OCI-LY3 (cell line): Measurements from ENCODE around the gene WDR86.

ENCODE experiments used
- CTCF ChIP-seq: fragments of 200-600, 300-600 bp; sonication (generic); IDR thresholded peaks from 2 replicates; pipeline ENCODE4 v1.5.1; 2014; ENCODE audit warnings: antibody characterized with exemption, low read length, low read depth
- EZH2phosphoT487 ChIP-seq: fragments of 200-600 bp; shearing (Covaris generic); IDR thresholded peaks from 2 replicates; pipeline ENCODE4 v1.6.1; 2018; ENCODE audit warnings: antibody characterized with exemption, mixed run types, low read depth

- TF ChIP-seq CTCF (no peak), EZH2phosphoT487 (no peak)
Measured at GRCh38 chr7:151392002-151392401, 17.8 kb downstream of the WDR86 start.
